A549 treated with CpdA at 1 μM for 4 hours (cell line): Measurements from ENCODE around the gene TEX38. TPM values are rescaled to one million over a fixed set of nuclear protein-coding genes. Genes with fewer than 3 reads are reported as not detected.

Experiments used
- total RNA-seq: library from RNA; stranded (reverse); fragments of 200-300 nt; extraction: Qiagen RNA extraction; gene quantifications from 5 replicates; pipeline ENCODE4 v1.2.3, GENCODE V29; 2022; ENCODE audit warnings: low read depth

The TEX38 gene
- not detected in 5 replicates for total RNA-seq

DNA sequence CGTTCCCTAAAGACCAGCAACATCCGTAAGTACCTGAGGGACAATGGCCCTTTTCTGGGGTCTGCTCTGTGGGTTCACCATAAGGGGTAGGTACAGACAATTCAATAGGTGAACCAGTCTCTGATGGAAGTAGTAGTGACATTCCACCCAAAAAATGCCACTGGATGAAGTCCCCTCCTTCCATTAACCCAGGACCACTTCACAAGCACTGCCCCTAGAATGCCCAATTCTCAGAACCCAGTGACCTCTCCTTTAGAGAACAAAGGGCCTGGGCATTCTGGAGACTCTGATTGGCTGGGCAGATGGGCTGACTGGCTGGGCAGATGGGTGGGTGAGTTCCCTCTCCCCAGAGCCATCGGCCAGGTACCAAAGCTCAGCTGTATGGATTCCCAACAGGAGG is at the start of gene TEX38:
Gene TEX38 (plus strand): TSS at position 301 of the 400 bp plus-strand sequence. CDS start 81 bp downstream, at position 382.

DNA sequence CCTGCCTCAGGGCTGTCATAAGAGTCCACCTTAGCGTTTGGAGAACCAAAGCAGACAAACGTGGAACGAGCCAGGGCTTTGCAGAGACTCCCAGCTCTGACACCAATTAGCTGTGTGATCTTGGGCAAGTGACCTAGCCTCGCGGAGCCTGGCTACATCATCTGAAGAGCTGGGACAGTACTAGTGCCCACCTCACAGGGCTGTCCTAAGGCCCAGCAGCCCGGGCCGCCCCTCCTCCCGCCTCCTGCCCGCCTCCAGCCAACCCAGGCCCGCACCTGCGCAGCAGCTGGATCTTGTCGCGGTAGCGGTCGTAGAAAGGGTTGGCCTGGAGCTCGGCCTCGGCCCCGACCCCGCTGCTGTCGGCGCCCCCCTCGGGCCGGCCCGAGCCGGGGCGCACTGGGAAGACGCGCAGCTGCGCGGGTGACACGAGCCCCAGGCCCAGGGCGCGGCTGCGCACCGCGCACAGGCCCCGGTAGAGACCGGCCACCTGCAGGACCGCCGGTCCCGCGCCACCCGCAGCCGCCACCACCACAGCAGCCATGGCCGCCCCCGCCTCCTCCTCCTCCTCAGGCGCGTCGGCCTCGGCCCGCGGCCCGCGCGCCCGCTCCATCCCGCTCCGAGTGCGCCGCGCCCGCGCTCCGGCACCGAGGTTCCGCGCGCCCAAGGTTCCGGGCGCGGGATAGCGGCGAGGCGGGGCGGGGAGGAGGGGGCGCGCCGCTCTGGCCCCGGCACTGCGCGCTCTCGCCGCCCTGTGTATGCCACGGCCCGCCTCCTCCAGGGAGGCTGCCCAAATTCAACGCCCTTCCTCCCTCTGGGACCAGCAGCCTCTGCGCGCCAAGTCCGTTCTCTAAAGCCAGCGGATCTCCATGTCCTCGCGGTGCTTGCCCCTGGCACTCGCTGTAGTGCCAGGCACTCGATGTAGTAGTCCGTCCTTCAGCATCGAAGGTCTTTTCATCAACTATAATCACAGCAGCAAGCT is 3.6 kb upstream of the TEX38 start, which contains the start of gene ATPAF1:
Gene ATPAF1 (minus strand): TSS at position 583 of the 979 bp plus-strand sequence. CDS start 42 bp downstream, at position 541.

DNA sequence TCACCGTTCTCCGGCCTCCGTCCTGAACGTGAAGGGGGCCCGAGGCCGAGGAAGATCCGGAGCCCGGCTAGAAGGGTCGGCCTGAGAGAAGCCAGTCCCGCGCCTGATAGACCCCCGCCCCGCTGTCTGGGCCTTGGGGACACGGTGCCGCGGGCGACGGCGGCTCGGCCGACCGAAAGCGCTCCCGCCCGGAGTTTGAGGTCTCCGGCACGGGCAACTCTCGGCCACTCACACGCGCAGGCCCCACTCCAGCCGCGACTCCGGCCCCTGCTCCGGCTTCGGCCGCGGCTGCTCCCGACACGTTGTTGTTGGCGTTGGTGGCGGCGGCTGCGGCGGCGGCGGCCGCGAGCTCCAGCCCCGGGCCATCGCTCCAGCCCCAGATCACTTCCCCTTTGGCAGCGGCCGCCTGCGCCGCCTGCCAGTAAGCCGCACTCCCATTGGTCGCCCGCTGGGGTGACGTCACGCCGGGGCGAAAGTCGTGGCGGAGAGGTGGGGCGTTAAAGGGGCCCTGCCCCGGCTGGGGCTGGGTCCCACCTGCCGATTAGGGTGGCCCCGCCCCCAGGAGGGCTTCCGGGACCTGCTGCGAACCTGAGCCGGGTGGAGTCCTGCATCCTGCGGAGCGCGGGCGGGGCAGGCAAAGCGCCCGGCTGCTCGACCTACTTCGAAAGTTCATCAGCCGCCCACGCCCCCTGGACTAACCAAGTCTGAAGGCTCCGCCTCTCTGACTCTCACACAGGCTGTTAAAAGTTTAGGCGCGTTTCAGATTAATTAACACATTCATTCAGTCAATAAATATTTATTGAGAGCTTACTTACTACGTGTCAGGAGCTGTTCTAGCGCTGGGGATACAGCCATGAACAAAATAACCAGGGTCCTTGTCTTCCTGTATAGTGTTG is 47.3 kb downstream of the TEX38 start, which contains the start of gene EFCAB14:
Gene EFCAB14 (minus strand): TSS at position 388 of the 896 bp plus-strand sequence. CDS start 1,027 bp downstream, outside the sequence.

Other genes starting within 250 kb of the TEX38 start
- gene DMBX1, start 182.0 kb upstream of the TEX38 start, total RNA-seq: 0.61 to 1.5 TPM (median 0.82 TPM) in 5 replicates
- gene KNCN, start 120.2 kb upstream of the TEX38 start, total RNA-seq: not detected in 5 replicates
- gene MKNK1, start 67.6 kb upstream of the TEX38 start, total RNA-seq: 16.3 to 19.1 TPM (median 17.9 TPM) in 5 replicates
- gene MOB3C, start 55.0 kb upstream of the TEX38 start, total RNA-seq: 4.2 to 4.8 TPM (median 4.5 TPM) in 5 replicates
- 29.8 to 34.5 TPM (median 33.1 TPM) in 5 replicates for gene ATPAF1, start 3.5 kb upstream of the TEX38 start, total RNA-seq
- 23.4 to 30.5 TPM (median 26.3 TPM) in 5 replicates for gene EFCAB14, start 47.3 kb downstream of the TEX38 start, total RNA-seq
- gene CYP4B1, start 127.2 kb downstream of the TEX38 start, total RNA-seq: not detected in 5 replicates